T-helper 1 cell (primary cell): Measurements from ENCODE around the gene PHAF1.
A peak's percentile ranks its signal among the peaks of the same experiment; 100 is the strongest.

ENCODE experiments used
- DNase-seq, 5 donors: peaks; one replicate each; pipeline ENCODE4 v3.0.0-alpha.2; 2012 to 2020

PHAF1 gene

GRCh38 chr16:67148221-67148620 is 38.5 kb downstream of the PHAF1 start:
- DNase-seq: no peak

- DNase-seq: no peak
Measured at GRCh38 chr16:67148656-67149275, 39.0 kb downstream of the PHAF1 start.

- DNase-seq: no peak
Measured at GRCh38 chr16:67149276-67150046, 39.7 kb downstream of the PHAF1 start.

- DNase-seq: peak in 2 of 5 donors; percentile 34 to 71
Measured at GRCh38 chr16:67150047-67150832, 40.5 kb downstream of the PHAF1 start.

GRCh38 chr16:67150833-67151396 is 41.2 kb downstream of the PHAF1 start, which contains the start of gene B3GNT9:
Gene B3GNT9, minus strand, starts transcription at chr16:67150998. Its CDS starts 513 bp downstream, at chr16:67150485.
- DNase-seq: peak in 1 of 5 donors; percentile 70

GRCh38 chr16:67151431-67152097 is 41.8 kb downstream of the PHAF1 start:
- DNase-seq: no peak

- no peak for DNase-seq
Measured at GRCh38 chr16:67154578-67155294, 45.0 kb downstream of the PHAF1 start.

GRCh38 chr16:67155295-67156142 is 45.8 kb downstream of the PHAF1 start:
- peak; percentile 64 to 81 (median 68) for DNase-seq

- no peak for DNase-seq
Measured at GRCh38 chr16:67156143-67156844, 46.6 kb downstream of the PHAF1 start.

- DNase-seq: no peak
Measured at GRCh38 chr16:67157106-67157748, 47.5 kb downstream of the PHAF1 start.

- peak in 1 of 5 donors; percentile 68 for DNase-seq
Measured at GRCh38 chr16:67157892-67158635, 48.3 kb downstream of the PHAF1 start.

- peak; percentile 65 to 95 (median 76) for DNase-seq
Measured at GRCh38 chr16:67158637-67159600, 49.2 kb downstream of the PHAF1 start.

GRCh38 chr16:67161595-67162058 is 51.9 kb downstream of the PHAF1 start:
- no peak for DNase-seq

GRCh38 chr16:67162506-67163163 is 52.9 kb downstream of the PHAF1 start:
- DNase-seq: no peak

- DNase-seq: peak in 2 of 5 donors; percentile 38 to 93
Measured at GRCh38 chr16:67163164-67163998, 53.6 kb downstream of the PHAF1 start.
